GM12878 (cell line): ENCODE results near the gene UNC13D. TPM values are rescaled to one million over a fixed set of nuclear protein-coding genes. Genes with fewer than 3 reads are reported as not detected.

Experiments used
- BMI1 ChIP-seq: fragments of 450-650 bp; IDR thresholded peaks from 2 replicates; pipeline ENCODE4 v1.6.1; 2016; ENCODE audit warnings: mild to moderate bottlenecking, moderate library complexity, borderline replicate concordance
- CHD1 ChIP-seq: IDR thresholded peaks from 2 replicates; pipeline ENCODE4 v1.6.1; 2012; ENCODE audit warnings: low read depth, low read length, improper control_type of control experiment
- E2F4 ChIP-seq: IDR thresholded peaks from 2 replicates; pipeline ENCODE4 v1.6.1; 2012; ENCODE audit warnings: low read depth, low read length, improper control_type of control experiment
- NRF1 ChIP-seq: conservative IDR thresholded peaks from 2 replicates; pipeline ENCODE4 v1.6.1; 2011; ENCODE audit warnings: mild to moderate bottlenecking, low read depth, low read length, improper control_type of control experiment
- PAX8 ChIP-seq: fragments of 450-650 bp; IDR thresholded peaks from 2 replicates; pipeline ENCODE4 v1.6.1; 2017; ENCODE audit warnings: mild to moderate bottlenecking, moderate library complexity
- RAD51 ChIP-seq: fragments of 450-650 bp; IDR thresholded peaks from 2 replicates; pipeline ENCODE4 v1.6.1; 2016; ENCODE audit warnings: moderate library complexity, mild to moderate bottlenecking, inconsistent platforms
- TBL1XR1 ChIP-seq: IDR thresholded peaks from 2 replicates; pipeline ENCODE4 v1.6.1; 2012; ENCODE audit warnings: low read depth, low read length, improper control_type of control experiment
- YY1 ChIP-seq: IDR thresholded peaks from 2 replicates; pipeline ENCODE4 v1.6.1; 2011; ENCODE audit warnings: low read depth, mild to moderate bottlenecking, low read length
- ZBTB33 ChIP-seq: fragments of 450-650 bp; IDR thresholded peaks from 2 replicates; pipeline ENCODE4 v1.6.1; 2017; ENCODE audit warnings: mild to moderate bottlenecking
- ZBTB4 ChIP-seq: fragments of 450-650 bp; formaldehyde crosslinking; IDR thresholded peaks from 2 replicates; pipeline ENCODE4 v1.4.0; 2022; ENCODE audit warnings: mild to moderate bottlenecking, moderate library complexity
- polyA plus RNA-seq, 11 experiments: library from polyadenylated mRNA; depleted of rRNA in 4 of 11; unstranded in 6 of 11; stranded (reverse) in 5 of 11; fragments of >200 nt; fragmentation: Nextera tagmentation in 4 of 11; fragmentation: Illumina TruSeq in 1 of 11; extraction: Ambion mirVana in 4 of 11; extraction: Trizol in 1 of 11; gene quantifications; 1 replicate in 1 of 11; 2 replicates in 10 of 11; pipeline versions ENCODE4 v1.2.1 to v1.2.3, GENCODE V29; 2011 to 2016; ENCODE audit warnings: inconsistent platforms in 2 of 11, missing spikeins in 2 of 11, low read depth in 1 of 11
- total RNA-seq, 4 experiments: library from RNA; depleted of rRNA in 3 of 4; stranded (reverse); fragments of >200 nt in 3 of 4; fragmentation: Illumina TruSeq in 1 of 4; extraction: Trizol in 1 of 4; gene quantifications; 2 replicates each; pipeline versions ENCODE4 v1.2.1 to v1.2.3, GENCODE V29; 2013 to 2021
- TF ChIP-seq, protein P1 (sequence below): fragments of 450-650 bp; IDR thresholded peaks from 2 replicates; pipeline ENCODE4 v1.6.1; 2017; ENCODE audit warnings: mild to moderate bottlenecking, moderate library complexity
- TF ChIP-seq, protein P2 (sequence below): IDR thresholded peaks from 2 replicates; pipeline ENCODE4 v1.6.1; 2012; ENCODE audit warnings: improper control_type of control experiment, low read depth, low read length; ENCODE audit not compliant: insufficient replicate concordance

Gene UNC13D
- total and polyA plus RNA-seq, 10 of the 15 experiments (the other 5 are each of a cell fraction or from before 2014, with no cell fraction given) = 0.32 to 63.9 (median 25.2) TPM

GRCh38 chr17:75779250-75779986 is 64.8 kb downstream of the UNC13D start (continued):
- no peak for TF ChIP-seq ZBTB4 (CRISPR knock-in tag)
- no peak; the same call in 1 of the 2 replicates for TF ChIP-seq E2F4
- TF ChIP-seq YY1 = peak; percentile 81
- TF ChIP-seq, protein P1, sequence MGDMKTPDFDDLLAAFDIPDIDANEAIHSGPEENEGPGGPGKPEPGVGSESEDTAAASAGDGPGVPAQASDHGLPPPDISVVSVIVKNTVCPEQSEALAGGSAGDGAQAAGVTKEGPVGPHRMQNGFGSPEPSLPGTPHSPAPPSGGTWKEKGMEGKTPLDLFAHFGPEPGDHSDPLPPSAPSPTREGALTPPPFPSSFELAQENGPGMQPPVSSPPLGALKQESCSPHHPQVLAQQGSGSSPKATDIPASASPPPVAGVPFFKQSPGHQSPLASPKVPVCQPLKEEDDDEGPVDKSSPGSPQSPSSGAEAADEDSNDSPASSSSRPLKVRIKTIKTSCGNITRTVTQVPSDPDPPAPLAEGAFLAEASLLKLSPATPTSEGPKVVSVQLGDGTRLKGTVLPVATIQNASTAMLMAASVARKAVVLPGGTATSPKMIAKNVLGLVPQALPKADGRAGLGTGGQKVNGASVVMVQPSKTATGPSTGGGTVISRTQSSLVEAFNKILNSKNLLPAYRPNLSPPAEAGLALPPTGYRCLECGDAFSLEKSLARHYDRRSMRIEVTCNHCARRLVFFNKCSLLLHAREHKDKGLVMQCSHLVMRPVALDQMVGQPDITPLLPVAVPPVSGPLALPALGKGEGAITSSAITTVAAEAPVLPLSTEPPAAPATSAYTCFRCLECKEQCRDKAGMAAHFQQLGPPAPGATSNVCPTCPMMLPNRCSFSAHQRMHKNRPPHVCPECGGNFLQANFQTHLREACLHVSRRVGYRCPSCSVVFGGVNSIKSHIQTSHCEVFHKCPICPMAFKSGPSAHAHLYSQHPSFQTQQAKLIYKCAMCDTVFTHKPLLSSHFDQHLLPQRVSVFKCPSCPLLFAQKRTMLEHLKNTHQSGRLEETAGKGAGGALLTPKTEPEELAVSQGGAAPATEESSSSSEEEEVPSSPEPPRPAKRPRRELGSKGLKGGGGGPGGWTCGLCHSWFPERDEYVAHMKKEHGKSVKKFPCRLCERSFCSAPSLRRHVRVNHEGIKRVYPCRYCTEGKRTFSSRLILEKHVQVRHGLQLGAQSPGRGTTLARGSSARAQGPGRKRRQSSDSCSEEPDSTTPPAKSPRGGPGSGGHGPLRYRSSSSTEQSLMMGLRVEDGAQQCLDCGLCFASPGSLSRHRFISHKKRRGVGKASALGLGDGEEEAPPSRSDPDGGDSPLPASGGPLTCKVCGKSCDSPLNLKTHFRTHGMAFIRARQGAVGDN = peak; percentile 98
- TF ChIP-seq RAD51 = no peak
- peak; percentile 78 for TF ChIP-seq TBL1XR1
- no peak for TF ChIP-seq PAX8
- TF ChIP-seq BMI1 = no peak
- TF ChIP-seq NRF1 = no peak; the same call in 1 of the 2 replicates
- peak; percentile 62; the same call in 1 of the 2 replicates for TF ChIP-seq ZBTB33
- TF ChIP-seq, protein P2, sequence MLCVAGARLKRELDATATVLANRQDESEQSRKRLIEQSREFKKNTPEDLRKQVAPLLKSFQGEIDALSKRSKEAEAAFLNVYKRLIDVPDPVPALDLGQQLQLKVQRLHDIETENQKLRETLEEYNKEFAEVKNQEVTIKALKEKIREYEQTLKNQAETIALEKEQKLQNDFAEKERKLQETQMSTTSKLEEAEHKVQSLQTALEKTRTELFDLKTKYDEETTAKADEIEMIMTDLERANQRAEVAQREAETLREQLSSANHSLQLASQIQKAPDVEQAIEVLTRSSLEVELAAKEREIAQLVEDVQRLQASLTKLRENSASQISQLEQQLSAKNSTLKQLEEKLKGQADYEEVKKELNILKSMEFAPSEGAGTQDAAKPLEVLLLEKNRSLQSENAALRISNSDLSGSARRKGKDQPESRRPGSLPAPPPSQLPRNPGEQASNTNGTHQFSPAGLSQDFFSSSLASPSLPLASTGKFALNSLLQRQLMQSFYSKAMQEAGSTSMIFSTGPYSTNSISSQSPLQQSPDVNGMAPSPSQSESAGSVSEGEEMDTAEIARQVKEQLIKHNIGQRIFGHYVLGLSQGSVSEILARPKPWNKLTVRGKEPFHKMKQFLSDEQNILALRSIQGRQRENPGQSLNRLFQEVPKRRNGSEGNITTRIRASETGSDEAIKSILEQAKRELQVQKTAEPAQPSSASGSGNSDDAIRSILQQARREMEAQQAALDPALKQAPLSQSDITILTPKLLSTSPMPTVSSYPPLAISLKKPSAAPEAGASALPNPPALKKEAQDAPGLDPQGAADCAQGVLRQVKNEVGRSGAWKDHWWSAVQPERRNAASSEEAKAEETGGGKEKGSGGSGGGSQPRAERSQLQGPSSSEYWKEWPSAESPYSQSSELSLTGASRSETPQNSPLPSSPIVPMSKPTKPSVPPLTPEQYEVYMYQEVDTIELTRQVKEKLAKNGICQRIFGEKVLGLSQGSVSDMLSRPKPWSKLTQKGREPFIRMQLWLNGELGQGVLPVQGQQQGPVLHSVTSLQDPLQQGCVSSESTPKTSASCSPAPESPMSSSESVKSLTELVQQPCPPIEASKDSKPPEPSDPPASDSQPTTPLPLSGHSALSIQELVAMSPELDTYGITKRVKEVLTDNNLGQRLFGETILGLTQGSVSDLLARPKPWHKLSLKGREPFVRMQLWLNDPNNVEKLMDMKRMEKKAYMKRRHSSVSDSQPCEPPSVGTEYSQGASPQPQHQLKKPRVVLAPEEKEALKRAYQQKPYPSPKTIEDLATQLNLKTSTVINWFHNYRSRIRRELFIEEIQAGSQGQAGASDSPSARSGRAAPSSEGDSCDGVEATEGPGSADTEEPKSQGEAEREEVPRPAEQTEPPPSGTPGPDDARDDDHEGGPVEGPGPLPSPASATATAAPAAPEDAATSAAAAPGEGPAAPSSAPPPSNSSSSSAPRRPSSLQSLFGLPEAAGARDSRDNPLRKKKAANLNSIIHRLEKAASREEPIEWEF = no peak
- peak; percentile 94 for TF ChIP-seq CHD1
